HG03097 (cell line): Measurements from ENCODE around the gene KIAA1614.

Experiments used
- ATAC-seq: cut with Tn5 transposase; IDR thresholded peaks from one replicate; pipeline ENCODE4 v1.9.1; 2021; ENCODE audit not compliant: unreplicated experiment, low FRiP score

Gene KIAA1614, protein sequence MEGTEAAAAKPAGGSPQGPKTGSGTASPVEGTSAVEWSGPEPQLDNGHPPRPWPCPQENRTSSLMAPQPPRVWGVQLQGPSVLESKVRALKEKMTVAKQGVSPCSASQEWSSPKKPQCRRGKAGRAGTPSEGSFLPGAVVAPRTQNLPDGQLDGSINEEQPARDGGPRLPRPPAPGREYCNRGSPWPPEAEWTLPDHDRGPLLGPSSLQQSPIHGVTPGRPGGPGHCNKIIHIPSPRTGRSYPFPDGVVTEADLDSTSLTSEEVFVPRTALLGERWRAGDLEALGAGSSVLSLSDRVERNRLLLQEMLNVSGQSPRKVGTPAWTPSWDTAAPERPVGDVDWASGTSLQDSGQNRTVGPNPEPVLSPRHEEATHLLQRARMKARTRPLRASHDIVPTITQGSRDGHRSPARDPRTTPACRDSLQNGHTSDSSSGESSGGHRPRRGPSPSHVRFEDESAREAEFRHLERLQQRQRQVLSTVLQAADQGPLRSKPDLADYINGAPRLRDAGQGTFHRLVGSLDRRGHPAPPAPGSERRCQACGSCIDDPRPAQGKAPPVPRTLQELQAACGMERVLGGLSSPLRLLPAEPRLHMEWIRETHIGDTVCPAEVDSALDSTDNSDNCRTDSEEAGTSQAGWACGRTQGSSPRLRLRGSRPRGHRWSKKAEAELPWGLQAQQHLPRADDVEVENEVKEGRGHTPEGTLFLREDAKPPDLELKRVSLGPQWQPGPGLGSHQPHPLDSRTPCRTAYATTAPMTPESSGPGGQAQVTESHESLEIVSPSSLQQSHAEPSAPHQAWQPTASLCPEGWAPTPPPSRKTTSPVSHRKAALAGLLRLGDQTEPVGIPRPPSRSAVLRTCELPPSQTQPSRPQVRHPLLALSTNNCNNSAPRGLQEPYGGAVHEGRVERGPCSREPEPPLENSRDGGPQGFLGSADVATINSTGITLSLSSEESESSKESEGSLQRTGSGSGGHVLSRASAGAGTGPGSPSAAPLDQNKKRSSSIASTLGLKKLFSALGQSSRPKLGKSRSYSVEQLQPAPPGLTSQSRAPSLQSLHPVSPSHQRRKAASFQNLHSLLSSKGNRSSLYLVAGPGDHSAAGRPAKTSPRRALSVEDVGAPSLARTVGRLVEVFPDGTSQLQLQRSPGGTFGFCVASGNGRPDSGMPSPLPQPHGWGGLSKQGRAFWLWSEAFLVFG

DNA sequence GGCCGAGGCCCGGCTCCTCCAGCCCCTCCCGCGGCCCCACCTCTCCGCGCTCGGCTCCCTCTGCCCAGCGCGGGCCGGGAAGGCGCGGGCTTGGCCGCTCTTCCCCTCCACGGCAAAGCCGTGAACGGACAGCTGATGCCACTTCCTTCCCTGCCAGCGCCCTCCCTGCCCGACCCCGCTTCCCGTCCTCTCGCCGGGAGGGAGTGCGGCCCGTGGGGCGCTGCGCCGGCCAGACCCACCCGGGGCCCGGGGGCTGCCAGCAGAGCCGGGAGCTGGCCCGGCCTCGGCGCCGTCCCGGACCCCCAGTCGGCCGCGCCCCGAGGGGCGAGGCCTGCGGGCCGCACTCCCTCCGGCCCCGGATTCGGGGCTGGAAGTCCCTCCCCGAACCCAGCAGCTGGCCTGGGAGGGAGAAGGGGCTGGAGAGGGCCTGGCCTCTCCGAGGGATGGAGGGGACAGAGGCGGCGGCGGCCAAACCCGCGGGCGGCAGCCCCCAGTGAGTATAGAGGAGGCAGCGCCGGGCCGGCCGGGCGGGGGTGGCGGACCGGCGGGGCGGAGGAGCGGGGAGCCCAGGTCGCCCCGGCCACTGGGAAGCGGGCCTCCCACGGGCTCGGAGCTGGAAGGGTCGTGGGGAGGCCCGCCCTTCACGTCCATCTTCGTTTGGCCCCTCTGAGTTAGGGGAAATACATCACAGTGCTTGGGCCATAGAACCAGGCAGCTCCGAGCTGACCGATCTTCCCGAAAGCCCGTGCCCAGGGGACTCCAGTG lies at the start of gene KIAA1614:
TSS of gene KIAA1614 (plus strand) at position 97 of the 765 bp plus-strand sequence. CDS start at position 444, 347 bp downstream.
- no peak for ATAC-seq

DNA sequence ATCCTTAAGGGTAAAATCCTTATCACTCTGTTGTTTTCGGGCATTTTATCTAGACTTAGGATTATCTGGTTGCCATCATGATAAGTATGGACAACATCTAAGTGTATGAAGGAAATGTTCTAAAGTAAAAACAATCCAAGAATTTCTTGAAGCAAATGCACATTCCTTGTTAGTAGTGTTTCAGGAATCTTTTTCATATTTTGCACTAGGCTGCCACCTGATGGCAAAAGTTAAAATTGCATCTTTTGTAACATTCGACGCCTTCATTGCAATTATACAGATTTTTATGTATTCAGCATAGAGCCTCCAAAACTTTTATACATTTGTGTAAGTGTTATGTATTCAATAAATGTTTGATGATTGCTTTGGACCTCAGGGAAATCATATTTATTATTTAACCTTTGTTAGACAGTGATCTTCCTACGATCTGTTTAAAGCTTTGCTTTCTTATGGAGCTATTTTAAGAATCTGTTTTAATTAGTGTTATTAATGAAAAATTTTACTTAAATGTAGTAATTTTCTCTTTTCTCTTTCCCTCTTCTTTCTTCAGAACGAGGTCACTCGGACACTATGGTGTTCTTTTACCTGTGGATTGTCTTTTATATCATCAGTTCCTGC lies 49.4 kb upstream of the KIAA1614 start:
- ATAC-seq, result no peak

DNA sequence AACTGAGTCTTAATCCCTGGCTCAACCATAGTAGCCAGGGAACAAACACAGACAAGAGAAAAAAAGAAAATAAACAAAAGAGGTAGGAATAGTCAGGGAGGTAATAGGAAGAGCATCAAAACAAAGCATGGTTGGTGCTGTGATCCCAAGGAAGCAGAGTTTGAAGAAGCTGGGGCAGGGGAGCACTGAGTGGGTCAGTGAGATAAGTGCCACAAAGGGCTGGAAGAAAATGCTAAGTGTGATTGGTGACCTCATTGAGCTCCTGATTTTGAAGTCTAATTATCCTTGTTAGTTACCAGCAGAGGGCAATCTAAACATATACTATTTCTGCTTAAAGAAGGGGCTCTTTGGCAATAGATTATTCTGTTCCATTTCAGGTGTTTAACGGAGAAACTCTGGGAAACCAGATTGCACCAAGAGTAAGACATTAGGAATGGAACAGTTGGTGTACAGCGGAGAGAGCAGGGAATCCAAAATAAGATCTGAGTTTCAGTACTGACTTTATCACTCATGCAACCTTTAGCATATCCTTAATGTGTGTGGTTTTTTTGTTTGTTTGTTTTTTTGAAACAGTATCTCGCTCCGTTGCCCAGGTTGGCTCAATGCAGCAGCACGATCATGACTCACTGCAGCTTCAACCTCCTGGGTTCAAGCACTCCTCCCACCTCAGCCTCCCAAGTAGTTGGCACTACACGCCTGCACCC lies 30.7 kb upstream of the KIAA1614 start:
- no peak for ATAC-seq

DNA sequence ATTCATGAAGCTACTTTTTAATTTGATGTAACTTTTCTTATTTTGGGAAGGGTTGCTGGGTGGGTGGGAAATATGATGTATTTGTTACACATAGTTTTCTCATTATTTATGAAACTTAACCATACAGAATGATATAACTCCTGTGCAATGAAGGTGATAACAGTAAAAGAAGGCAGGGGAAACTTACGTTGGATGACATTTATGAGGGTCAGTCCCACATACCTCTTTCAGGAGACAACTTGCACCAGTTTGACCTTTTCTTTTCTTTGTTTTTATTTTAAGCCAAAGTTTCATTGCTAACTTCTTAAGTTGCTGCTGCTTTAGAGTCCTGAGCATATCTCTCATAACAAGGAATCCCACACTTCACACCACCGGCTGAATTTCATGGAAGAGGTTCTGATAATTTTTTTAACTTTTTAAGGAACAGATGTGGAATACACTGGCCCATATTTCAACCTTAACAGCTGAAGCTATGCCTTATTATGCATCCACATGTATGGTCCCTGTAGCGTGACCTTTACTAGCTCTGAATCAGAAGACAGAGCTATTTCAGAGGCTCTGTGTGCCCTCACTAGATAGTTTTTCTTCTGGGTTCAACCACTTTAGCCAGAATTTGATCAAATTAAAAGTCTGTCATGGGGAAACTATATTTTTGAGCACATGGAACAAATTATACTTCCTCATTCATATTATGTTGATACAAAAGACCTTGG lies 28.0 kb upstream of the KIAA1614 start:
- ATAC-seq, result no peak

DNA sequence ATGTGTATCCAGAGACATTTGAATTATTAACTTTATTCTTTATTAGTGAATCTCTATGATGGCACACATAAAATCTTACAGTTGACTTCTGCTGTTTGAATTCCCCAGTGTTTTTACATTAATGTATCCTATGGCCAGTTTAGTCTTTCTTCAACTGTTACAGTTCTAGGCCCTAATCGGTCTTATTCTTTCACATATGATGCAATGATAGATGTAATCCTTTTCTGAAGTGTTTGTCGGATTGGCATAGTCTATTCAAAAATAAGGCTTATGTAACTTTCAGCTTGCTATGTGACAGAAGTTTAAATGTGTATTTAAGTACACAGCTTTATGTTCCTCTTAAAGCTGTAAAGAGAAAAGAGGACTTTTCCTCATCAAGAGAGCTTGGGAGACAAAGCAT lies 26.4 kb upstream of the KIAA1614 start:
- ATAC-seq, result no peak

DNA sequence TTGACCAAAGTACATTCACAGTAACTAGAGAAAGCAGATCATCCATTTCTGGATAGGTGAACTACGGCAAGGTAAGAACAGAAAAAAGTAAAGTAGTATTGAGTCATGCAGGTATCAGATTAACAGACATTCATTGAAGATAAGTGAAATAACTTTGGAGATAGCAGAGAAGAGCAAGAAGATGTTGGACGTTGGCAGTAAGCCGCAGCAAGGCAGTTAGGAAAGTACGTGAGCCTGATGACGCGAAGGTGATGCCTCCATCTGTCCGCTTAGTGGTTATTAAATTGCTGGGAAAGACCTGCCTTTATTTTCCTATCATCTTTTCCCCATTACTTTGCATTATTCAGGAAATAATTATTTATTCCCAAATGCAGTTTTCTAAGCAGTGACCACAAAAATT lies 24.9 kb upstream of the KIAA1614 start:
- ATAC-seq, result no peak

DNA sequence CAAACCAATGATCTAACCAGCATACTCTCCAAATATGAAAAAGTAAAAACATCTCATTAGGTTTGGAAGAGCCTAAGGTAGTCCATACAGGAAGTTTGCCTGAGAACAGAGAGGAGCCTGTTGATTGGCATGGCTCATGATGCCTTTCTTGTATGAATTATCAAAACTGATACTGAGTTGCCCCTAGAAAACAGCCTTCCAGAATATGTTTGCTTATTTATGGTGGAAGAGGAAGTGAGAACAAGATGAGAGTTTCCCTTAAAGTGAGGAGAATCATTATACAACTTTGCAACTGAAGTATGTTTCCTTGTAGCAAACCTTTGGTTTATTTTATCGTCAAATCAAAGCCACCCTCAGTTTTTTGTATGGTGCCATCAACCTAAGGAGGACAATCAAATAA lies 23.8 kb upstream of the KIAA1614 start:
- ATAC-seq, result peak; percentile 75

DNA sequence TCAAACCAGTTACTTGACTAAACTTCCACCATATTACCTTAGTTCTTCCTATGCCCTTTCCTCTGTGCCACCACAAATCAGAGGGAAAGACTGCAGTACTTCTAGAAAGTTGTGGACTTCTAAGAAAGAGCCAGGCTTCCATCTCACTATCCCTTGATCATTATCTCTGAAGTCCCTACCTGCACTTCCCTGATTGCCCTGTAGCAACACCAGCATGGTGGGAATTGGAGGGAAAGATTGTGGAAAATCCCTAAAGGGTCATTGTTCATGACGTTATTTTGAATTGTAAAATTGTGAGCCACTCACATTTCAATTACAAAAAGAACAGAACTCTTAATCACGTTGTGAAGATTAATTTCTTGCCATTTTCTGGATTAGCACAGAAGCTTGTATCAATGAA lies 23.4 kb upstream of the KIAA1614 start:
- peak; percentile 22 for ATAC-seq

DNA sequence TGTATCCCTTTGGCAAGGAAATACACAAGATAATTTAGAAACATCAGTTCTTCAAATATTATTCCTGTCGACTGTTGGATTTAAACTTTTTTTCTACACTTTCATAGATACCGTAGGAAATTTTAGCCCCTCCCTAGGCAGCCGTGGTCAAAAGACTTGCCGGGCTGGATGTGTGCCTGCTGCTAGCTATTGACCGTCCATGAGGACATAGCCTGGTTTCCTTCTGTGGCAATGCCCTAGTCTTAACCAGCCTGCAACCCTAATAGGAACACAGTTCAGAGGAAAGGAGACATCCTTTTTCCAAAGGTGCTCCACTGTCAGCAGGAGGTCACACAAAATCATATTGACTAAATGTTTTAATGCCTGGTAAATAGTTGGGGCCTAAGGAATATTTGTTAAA lies 20.4 kb upstream of the KIAA1614 start:
- ATAC-seq, result no peak

DNA sequence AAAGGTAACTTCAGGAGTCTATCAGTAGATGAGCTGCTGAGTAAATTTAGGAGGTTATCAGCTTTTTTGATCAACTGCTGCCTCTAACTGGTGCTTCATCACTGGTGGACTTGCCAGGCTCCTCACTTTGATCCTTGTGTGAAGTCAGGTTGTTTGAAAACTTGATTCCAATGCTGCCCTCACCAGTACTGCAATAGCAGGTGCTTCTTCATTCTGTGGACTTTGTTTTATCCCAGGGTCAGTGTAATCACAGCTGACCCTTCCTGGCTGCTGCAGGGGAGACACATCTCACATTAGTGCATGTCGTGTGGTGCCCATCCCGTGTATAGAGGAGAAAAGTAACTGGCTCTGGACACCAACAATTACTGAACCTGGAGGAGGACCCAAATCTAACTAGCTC lies 20.0 kb upstream of the KIAA1614 start:
- no peak for ATAC-seq

DNA sequence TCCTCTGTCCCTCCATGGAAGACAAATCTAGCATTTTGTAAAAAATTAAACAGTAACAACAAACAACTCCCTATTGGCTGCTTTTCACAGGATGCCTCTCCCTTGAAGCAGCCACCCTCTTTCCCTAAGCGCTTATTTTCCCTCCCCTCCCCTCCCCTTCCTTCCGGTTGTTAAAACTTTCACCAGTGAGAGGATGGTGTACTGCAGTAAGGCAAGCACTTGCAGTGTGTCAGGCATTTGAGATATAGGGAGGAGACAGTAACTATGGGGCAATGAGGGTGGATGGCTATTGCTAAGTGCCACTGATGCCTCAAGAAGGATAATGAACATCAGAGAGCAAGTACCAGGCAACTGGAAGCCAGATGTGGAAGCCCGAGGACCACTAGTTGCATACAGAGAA lies 19.1 kb upstream of the KIAA1614 start:
- no peak for ATAC-seq

DNA sequence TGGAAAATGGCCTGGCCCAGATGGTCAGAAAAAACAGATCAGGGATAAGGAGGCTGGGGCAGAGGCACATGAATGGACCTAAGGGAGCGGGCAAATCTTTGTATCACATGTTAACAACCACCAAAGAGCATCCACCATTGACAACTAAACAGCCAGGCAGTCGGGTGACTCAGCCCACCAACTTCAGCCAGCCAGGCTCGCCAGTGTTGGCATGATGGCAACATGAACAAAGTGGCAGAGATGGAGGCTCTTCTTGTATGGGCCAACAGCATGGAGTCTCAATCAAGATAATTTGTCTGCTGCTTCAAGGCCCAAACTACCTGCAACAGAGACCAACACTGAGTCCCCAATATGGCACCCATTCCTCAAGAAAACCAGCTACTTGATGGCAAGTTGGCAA lies 16.5 kb upstream of the KIAA1614 start:
- ATAC-seq, result no peak

DNA sequence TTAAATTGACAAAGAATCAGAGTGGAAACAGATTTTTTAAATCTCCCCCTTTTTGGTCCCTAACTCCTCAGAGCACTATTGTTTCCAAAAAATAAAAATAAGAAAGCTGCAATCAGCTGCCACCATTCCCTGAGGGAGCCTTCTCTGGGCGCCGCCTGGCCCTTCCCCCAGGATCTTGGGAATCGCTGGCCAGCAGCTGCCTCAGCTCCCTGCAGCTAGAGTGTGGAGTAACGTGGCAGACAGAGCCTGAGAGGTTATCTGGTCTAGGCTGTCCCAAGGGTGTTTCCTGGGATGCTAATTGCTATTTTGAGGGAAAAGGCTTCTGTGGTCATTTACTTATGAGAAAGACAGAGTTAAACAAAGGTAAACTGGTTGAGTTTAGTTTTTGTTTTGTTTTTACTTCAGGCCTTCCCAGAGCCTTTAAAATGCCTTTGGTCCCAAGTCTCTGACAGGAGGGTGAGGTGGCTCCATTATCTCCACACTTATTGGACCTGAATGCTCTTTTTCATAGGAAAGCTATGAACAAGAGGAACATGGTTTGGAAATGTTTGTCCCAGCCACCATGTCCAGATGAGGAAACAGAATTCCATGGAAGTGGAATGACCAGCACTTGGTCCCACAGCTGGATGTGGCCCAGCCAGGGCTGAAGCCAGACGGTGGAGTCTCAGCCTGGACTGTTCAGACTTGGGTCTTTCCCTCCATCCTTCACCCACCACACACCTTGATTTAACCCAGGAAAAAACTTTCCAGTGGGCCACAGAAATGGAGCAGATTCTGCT lies 14.1 kb upstream of the KIAA1614 start:
- ATAC-seq, result no peak

DNA sequence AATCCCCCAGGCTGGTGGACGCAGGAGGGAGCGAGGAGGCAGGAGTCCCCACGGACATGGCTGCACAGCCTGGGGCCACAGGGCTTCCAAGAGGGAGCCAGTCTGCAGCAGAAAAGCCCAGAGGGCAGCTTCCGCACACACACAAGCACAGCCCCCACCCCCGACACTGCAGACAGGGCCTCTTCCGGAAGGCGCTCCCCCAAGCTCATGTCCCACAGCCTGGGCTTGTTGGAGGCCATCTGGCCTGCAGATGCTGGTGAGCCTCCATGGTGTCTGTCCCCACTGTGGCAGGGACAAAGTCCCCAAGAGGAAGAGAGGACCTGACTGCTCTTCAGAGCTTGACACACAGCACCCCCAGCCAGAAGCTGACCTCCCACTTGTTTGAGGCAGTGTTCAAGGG lies 13.4 kb upstream of the KIAA1614 start:
- no peak for ATAC-seq

DNA sequence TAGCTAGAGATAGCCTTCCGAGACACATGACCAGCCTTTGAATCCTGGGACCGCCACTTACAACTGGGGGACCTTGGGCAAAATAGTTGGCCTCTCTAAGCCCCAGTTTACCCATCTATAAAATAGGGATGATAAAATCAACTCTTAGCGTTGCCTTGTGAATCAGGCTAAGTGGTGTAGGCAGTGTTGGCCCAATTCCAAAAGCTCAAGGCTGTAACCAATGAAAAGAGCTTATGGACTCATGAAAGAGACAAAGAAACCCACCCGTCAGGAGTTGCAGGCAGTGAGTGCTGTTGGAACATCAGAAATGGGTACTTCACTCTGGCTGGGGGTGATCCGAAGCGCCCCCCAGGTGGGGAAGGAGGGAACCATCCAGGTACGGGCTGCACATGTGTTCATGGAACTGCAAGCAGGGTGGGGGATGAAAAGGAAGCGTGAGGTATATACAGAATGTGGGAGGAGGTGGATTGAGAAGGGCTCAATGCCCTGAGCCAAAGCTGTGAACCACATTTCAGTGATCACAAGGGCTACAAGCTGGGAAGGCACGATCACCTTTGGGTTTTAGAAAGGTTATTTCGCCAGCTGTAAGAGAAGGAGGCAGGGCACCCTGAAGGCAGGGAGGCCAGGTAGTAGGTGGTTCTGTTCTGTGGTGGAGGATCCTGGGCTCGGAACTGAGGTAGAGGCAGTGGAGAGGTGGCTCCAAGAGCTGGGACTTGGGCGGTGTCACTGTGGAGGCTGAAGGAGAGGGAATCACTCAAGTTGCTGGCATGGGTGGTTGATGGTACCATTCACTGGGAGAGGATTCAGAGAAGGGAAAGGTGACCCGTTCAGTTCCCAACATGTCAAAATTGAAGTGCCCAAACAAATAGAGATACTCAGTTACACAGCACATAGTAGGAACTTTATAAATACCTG lies 11.4 kb upstream of the KIAA1614 start:
- no peak for ATAC-seq

DNA sequence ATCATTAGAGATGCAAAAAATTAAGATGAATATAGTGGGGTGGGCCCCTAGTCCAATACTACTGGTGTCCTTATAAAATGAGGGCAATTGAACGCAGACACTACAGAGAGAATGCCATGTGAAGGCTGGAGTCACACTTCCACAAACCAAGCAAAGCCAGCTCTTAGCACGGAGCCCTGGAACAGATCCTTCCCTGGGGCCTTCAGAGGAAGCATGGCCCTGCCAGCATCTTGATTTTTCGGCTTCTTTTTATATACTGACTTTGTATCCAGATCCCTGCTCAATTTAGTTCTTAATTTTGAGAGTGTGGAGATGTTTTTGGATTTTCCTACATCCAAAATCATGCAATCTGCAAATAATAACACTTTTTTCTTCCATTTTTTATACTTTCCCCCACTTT lies 10.2 kb upstream of the KIAA1614 start:
- ATAC-seq, result no peak

DNA sequence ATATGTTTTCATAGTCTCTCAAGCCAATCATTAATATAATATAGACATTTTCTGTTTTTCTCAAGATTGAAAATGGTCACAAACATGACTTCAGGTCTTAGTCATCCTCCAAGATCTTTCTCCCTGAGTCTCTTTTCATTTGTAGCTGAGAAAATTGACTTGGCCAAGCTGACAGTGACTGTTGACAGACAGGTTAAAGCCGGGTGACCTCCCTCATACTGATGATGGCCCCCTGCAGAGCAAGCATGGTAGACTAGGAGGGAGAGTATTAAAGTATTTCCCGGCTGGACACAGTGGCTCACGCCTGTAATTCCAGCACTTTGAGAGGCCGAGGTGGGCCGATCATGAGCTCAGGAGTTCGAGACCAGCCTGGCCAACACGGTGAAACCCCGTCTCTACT lies 6.8 kb upstream of the KIAA1614 start:
- ATAC-seq, result no peak
